GM19324 (cell line): ENCODE data around the gene MSH2.
"Not testable (repeated sequence)": the region's sequence is repeated elsewhere in the genome, so short reads cannot be mapped to it uniquely, and the experiment has no call there.

Source experiments
- ATAC-seq: cut with Tn5 transposase; IDR thresholded peaks from one replicate; pipeline ENCODE4 v1.9.1; 2021; ENCODE audit warnings: mild to moderate bottlenecking, moderate library complexity; ENCODE audit not compliant: unreplicated experiment, low FRiP score

MSH2 gene

GRCh38 chr2:47406649-47407330 lies 3.8 kb downstream of the MSH2 start:
- ATAC-seq = not testable (repeated sequence)

- ATAC-seq = not testable (repeated sequence)
Measured at GRCh38 chr2:47407976-47408375, 5.0 kb downstream of the MSH2 start.

DNA sequence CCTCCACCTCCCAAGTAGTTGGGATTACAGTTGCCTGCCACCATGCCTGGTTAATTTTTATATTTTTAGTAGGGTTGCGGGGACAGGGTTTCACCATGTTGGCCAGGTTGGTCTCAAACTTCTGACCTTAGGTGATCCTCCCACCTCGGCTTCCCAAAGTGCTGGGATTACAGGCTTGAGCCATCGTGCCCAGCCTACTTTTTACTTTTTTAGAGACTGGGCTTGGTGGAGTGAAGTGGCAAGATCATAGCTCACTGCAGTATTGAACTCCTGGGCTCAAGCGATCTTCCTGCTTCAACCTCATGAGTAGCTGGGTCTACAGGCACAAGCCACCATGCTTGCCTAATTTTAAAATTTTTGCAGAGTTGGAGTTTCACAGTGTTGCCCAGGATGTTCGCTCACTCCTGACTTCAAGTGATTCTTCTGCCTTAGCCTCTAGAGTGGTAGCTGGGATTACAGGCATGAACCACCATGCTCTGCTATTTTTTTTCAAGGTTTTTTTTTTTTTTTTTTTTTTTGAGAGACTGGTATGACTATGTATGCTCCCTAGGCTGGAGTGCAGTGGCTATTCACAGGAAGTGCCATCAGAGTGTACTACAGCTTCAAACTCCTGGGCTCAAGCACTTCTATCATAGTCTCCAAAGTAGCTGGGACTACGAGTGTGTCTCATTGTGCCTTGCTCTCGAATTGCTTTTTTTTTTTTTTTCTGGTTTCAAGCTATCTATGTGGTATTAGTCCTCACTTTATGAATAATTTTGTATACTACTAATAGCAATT lies 11.9 kb downstream of the MSH2 start:
- no peak for ATAC-seq

DNA sequence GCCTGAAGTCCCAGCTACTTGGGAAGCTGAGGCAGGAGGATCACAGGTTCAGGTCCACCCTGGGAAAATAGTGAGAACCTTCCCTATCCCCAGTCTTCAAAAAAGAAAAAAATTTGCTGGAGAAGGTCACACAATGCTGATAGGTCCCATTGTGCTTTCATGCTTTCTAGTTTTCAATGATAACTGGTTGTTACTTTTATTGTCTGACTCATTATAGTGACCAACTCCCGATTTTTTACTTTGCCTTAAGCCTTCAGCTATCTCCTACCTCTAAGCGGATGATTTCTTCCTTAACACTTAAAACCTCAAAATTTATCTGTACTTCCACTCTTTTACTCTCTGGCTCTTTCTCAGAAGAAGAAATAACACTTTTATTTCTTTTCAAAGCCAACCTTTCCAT lies 17.3 kb downstream of the MSH2 start:
- no peak for ATAC-seq

DNA sequence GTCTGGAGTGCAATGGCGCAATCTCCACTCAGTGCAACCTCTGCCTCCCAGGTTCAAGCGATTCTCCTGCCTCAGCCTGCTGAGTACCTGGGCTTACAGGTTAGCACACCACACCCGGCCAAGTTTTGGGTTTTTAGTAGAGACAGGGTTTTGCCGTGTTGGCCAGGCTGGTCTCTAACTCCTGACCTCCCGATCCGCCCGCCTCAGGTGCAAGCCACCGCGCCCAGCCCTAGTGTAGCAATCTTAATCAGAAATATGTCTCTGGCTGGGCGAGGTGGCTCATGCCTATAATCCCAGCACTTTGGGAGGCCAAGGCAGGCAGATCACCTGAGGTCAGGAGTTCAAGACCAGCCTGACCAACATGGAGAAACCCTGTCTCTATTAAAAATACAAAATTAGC lies 17.7 kb downstream of the MSH2 start:
- ATAC-seq = not testable (repeated sequence)

DNA sequence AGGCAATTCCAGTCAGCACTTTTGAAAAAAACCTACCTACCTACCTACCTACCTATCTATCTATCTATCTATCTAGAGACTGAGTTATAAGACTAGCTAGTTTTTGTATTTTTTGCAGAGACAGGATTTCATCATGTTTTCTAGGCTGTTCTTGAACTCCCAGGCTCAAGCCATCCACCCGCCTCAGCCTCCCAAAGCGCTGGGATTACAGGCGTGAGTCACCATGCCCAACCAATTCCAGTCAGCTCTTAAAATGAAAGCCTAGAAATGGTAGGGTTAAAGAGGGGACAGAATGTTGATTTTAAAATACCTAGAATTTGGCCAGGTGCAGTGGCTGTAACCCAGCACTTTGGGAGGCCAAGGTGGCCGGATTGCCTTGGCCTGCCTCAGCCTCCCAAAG lies 19.1 kb downstream of the MSH2 start:
- no peak for ATAC-seq

GRCh38 chr2:47422560-47422959 lies 19.6 kb downstream of the MSH2 start:
- ATAC-seq = no peak

GRCh38 chr2:47426786-47427185 lies 23.8 kb downstream of the MSH2 start:
- no peak for ATAC-seq

GRCh38 chr2:47429795-47430194 lies 26.8 kb downstream of the MSH2 start:
- ATAC-seq = no peak

GRCh38 chr2:47433006-47433405 lies 30.1 kb downstream of the MSH2 start:
- ATAC-seq = not testable (repeated sequence)

GRCh38 chr2:47433445-47433844 lies 30.5 kb downstream of the MSH2 start:
- not testable (repeated sequence) for ATAC-seq

DNA sequence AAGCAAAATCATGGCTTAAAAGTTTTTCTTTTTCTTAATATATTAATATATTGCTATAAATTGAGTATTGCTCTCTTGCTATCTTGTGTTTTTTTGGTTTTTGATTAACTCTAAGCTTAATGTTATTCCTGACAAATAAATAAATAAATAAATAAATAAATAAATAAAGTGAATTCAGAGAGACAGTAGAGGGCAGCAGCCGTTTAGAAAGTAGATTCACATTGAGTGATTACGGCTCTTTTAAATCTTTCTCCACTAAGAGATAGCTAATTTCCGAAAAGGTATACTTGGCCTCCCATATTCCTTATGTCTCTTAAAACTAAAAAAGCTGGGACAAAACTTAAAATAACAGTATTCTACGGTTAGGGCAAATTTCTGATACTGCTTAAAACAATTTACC lies 34.3 kb downstream of the MSH2 start:
- no peak for ATAC-seq

- ATAC-seq = no peak
Measured at GRCh38 chr2:47438106-47438505, 35.1 kb downstream of the MSH2 start.

- ATAC-seq = no peak
Measured at GRCh38 chr2:47438783-47439182, 35.8 kb downstream of the MSH2 start.

GRCh38 chr2:47451790-47452189 lies 48.8 kb downstream of the MSH2 start:
- ATAC-seq = no peak

DNA sequence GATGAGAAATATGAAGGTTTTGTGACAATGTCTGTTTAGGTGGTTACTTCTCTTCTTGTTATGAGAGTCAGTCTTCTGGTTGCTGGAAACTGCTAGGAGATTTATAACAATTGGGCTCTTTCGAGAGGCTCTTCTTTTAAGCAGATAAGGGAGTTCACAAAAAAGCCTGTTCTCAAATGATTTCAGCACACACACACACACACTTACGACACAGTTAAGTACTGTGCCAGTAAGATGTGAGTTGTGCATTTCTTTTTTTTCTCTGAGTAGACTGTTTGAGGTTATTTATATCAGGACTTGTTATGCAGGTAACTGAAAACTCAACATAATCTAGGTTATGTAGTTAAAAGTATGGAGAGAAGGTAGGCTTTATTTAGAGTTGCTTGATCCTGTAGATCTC lies 49.8 kb downstream of the MSH2 start:
- no peak for ATAC-seq

GRCh38 chr2:47454818-47455217 lies 51.9 kb downstream of the MSH2 start:
- ATAC-seq = not testable (repeated sequence)

DNA sequence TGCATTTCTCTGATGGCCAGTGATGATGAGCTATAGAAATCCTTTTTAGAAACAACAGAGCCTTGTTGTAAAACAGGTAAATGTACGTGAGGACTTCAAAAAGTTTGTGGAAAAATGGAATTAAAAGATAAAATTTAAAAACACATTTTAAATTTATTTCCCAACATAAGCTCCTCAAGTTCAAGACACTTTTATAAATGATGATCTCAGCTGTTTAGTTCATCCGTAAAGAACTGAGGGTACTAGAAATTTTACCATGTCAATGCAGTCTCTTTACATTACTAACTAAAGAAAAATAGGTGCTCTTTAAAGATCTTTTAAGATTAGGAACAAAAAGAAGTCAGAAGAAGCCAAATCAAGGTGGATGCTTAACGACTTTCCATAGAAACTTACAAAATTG lies 52.5 kb downstream of the MSH2 start:
- ATAC-seq = no peak

- ATAC-seq = no peak
Measured at GRCh38 chr2:47456851-47457250, 53.9 kb downstream of the MSH2 start.

GRCh38 chr2:47457268-47457667 lies 54.3 kb downstream of the MSH2 start:
- ATAC-seq = no peak

DNA sequence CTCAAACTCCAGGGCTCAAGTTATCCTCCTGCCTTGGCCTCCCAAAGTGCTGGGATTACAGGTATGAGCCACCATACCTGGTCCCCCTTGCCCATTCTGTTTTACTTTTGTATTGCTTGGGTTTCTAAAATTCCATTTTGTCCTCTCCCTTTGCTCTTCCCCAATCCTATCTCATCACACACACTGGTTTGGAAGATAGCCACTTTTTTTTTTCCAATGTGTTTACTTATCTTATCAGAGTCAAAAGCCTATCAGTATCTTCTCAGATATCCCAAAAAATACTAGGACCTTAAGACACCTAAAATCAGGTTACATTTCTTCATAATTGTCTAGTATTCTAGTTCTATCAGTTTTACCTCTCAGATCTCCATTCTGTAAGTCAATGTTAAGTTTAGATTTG lies 56.1 kb downstream of the MSH2 start:
- no peak for ATAC-seq

DNA sequence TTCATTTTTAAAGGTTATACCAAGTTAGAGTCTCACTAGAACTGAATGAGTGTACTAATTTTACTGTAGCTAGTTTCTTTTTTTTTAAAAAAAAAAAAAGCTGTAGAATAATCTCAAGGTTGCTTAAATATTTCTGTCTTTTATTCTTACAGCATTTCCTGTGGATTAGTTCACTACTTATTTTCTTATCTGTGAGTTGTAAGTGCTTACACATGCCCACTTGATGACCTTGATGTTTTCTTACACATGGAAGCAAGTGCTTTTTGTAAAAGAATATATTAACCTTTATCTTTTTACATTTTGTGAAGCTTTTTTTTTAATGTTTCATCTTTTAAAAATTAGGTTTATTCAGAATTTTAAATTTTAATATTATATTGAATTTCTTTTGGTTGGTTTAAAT lies 57.8 kb downstream of the MSH2 start:
- no peak for ATAC-seq
